ENCODE results near the gene ZMIZ1.

ZMIZ1 gene

DNA sequence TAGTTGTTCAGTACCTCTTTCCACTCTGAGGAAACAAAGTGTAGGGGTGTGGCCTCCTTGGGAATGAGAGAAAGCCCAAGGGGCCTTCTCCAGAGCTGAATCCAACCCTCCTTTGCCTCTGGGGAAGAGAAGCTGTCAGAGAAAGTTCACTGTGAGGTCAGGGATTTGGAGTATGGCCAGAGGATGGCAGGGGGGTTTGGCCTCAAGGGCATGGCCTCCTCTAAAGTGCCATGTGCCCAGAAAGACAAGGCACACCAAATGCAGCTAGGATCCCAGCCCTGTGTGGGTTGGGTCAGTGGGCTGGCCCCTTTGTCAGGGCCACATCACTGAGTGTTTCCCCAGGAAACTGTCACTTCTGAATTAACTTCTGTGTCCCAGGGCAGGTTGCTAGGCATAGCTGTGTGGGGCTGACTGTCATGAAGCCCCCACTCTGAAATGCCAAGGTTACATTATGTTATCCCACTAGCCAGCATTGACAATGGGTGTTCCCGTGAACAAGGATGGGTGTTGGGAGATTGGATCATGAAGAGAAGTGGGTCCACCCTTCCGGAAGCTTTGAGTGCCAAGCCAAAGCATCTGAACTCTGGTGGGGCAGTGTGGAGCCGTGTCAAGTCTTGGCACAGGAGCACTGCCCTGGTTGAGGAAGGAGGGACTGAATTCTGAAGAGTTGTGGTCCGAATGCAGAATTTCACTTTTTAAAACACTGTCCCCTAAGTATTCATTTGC lies 123.3 kb downstream of the ZMIZ1 start:
- no peak for DNase-seq

DNA sequence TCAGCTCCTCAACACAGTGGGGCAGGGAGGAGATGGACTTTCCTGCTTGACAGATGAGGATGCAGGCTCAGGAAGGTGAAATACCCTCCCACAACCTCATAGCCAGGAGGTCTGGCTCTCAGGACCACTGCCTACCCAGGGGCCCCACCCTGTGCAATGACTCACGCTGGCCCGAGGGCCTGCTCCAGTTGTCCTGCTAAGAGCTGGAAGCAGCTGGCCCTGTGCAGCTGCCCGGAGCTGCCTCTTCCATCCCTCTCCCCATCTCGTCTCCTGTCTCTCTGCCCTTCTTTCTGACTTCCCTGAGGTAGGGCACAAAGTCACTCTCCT lies 123.9 kb downstream of the ZMIZ1 start:
- no peak for DNase-seq

DNA sequence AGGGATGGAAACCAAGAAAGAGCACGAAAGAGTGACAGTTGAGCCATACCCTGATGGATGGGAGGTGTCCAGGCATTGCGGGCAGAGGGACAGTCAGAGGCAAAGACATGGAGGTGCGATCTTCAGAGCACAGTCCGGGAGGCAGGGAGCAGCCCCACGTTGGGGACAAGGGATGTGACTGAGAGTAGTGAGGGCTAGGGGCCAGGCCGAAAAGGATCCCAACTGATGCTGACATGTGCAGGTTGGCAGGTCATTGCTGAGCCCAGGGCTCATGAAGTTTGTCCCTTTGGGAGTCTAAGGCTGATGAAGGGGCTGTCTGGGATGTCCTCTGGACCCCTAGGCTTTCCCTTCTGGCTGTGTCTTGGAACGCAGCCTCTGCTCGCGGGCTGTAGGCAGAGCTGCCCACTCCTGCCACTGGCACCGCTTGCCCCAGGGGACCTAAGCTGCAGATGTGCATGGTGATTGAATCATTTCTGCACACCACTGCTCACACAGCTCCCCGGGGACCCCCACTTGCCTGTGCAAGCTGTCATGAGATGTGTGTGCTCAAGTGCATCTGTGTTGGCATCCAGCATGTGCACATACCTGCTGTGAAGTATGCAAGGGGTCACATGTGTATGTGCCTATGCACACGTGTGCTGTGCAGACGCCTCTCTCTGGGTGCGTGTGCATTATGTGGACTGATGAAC lies 125.1 kb downstream of the ZMIZ1 start:
- DNase-seq: no peak

DNA sequence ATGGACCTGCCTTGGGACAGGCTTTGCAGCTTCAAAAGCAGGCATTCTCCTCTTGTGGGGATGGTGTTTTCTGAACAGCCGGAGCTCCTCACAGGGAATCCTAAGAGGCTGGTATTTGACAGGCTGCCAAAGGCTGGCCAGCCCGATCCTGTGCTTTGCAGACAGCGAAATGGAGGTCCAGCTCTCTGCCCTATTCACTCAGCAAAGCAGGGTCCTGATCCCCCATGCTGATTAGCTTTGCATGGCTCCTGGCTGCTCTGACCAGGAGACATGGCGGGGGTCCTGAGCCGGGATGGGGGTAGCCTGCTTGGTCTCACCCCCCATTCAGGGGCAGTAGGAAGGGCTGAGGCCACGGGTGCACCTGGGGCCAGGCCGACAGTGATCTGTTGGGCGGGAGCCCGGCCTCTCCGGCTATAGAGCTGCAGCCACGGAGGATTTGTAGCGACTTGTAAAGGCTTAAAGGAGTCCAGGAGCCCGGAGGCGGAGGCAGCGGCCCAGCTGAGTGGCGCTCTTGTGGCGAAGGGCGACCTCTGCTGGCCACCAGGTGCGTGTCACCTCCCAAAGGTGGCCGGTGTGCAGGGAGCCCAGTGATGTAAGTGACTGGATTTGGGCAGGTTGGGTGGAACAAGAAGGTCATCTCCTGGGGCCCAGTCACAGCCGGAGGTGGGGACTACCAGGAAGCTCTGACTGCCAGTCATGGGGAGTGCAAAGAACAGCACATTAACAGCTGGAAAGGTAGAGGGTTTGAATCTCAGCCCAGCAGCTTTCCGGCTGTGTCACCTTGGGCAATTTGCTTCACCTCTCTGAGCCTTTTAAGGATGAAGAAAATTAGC lies 126.5 kb downstream of the ZMIZ1 start:
- DNase-seq: peak; percentile 80

DNA sequence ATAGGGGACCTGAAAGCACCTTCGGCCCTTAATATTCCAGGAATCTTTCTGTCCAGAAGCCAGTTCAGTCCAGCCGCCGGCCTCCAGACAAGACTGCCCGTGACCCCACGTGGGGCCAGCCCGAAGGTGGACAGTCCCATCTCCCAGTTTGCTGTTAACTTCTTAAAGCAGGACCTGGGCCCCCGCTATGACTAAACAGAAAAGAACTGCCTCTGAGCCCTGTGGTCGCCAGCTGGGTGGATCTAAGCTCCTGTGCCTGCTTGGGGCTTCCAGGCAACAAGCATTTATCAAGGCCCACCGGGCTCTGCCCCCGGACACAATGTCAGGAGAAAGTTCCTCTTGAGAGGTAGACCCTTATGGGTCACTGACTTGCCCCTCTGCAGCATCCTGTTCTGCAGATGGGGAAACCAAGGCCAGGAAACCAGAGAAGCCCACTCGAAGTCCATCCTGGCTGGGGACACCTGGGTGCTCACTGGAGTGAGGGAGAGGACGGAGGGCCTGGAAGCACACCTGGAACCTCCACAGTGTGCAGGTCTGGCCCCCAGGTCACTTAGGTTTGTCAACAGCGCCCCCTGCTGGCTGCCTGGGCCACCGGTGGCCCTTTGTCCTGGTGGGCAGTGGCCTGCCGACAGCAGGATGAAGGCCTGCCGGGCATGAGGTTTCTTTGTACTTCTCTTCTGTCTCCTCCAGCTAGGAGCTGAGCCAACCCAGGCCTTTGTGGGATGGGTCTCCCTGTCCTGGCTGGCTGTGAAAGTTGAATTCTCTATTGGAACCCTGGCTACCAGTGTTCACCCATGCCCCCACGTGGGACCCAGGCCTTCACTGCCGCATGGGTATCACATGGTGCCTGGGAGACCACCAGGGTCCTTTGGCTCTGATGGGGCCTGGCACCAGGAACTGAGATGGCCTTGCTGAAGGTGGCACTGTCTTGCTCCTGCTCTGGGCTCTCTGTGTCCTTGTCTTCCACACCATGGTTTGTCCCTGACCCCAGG lies 128.0 kb downstream of the ZMIZ1 start:
- DNase-seq: peak; percentile 54

DNA sequence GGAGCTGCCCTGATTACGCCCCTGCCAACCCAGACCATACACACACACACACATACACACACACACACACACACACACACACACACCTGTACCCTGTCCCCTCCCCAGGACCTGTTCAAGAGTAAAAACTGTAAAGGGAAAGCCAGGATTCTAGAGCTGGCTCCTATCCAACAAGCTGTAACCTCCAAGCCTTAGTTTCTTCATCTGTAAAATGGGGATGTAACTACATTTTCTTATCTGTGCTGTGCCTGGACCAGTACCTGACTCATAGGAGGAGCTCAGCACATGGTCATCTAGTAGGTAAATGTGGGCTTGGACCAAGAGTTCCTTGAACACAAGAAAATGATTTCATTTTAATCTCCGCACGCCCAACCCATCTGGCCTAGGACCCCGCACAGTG lies 128.8 kb downstream of the ZMIZ1 start:
- DNase-seq: no peak

DNA sequence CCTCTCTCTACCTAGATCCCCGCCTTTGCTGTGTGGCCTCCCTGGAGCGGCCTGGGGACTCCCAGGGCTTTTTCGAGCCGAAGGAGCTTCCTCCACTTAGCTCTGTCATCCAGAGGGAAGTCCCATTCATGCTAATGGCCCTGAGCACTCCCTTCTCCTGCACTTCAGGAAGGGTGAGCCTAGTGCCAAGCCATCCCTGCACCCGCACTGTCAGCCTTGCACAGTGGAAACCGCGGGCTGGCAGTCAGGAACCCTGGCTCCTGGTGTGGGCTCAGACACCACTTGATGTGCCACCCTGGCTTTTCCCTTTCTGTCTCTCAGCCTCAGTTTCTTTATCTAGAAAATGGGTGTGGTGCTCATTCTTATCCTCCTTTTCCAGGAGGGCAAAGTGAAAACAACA lies 131.6 kb downstream of the ZMIZ1 start:
- no peak for DNase-seq

DNA sequence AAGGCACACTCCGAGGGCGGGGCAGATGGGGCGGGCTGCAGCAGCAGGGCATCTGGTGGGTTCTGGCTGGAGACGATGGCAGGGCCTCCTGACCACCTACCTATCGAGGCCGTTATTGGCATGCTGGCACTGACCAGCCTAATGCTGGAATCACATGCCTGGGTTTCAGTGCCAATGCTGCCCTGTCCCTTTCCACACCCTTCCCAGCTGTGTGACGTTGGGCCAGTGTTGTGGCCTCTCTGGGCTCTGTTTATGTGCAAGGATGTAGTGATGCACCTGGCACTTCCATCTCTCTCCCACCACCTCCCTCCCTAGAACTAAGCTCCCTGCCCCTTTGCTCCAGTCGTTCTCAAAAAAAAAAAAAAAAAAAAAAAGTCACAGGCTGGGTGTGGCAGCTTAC lies 132.9 kb downstream of the ZMIZ1 start:
- DNase-seq: no peak

DNA sequence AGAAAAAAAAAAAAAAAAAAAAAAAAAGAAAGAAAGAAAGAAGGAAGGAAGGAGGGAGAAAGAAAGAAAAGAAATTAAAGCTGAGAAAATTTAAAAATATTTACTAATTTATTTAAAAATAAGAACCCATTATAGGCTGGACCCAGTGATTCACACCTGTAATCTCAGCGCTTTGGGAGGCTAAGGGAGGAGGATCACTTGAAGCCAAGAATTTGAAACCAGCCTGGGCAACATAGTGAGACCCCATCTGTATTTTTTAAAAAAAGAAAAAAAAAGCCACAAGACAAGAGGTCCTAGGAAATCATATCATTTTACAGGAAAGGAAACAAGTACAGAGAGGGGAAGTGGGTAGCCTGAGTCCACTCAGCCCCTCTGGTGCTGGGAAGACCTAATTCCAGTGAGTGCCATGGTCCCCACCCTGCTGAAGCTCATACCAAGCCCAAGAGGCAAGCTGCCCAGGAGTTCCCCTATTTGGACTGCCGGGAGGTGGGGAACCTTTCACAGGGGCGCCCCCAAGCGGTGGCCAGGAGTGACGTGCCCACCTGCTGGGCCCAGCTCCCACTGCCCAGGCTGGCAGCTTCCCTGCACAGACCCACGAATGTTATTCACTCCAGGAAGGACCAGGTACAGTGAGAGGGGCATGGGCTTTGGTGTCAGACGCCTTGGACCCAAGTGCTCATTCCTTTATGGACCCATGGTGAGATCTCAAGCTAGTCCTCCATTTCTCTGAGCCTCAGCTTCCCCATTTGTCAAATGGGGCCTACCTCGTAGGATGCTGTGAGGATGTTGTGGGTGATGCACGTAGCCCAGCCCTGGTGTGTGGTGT lies 133.6 kb downstream of the ZMIZ1 start:
- DNase-seq: peak; percentile 43

DNA sequence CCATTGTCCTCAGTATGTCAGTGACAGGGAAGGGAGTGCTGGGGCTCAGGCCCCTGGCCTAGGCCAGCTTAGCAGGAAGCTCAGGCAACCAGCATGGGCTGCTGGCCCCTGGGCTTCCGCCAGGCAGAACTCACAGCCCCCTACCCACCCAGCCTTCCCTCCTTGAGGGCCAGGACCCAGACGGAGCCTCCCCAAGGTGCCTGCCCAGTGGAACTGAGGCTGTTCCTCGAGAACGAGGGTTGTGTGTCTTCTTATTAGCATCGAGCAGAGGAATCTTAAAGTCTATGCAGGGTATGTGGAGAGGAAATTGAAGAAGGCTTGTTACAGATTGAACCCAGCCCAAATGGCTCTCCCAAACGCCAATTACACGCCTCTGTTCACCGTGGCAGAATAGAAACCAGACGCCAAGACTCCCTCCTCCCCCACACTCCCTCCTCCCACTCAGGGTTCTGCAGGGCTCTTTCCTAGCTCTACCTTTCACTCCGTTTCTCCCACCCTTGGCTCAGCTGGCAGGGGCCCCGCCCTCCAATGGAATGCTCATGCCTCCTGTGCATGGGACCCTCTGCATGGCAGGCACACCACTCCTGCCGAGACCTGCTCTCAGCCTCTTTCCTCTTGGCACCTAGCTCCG lies 134.4 kb downstream of the ZMIZ1 start:
- no peak for DNase-seq

DNA sequence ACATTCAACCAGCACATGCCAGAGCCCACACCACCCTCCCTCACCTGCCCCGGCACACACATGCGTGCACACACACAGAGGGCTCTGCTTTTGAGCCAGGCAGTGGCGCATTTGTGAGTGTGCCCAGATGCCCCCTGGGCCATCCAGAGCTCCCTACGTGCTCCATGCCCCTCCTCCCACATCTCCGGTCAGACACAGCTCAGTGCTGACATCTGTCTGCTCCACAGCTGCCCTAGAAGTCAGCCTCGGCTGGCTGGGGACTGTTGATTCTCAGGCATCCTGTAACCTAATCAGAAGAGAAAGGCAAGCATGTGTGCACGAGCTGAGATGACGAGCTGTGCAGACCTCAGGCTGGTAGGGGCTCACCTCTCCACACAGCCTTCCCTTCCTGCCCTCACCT lies 135.1 kb downstream of the ZMIZ1 start:
- no peak for DNase-seq

DNA sequence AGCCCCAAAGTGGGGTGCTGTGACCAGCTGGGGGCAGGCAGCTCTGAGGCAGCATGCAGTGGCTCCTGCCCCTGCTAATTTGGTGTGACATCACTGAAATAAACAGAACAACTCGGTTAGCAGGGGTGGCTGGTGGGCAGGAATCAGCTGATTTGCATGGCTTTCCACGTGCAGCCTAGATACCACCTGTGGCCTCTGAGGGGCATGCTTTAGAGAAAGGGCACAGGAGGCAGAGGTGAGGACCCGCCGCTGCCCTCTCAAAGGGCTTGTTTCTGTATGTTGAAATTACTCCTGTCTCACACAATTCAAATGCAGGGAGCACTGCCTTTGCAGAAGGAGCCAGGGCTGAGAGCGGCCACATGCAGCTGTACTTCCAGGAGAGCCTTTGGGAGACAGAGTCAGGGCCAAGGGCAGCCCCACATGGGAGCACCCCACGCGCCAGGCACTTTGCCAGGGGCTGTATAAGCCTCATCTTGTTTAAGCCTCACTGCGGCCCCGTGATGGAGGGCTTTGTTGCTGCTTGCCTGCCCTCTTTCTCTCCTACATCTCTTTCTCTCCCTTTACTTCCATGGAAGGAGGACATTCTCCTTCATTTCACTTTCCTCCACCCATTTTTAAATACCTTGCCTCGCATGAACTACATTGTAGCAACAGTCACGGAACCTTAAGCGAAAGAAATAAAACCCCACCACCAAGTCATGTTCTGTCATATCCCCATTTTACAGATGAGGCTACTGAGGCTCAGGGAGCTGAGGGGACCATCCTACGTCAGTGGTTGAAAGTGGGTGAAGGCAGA lies 137.7 kb downstream of the ZMIZ1 start:
- no peak for DNase-seq

DNA sequence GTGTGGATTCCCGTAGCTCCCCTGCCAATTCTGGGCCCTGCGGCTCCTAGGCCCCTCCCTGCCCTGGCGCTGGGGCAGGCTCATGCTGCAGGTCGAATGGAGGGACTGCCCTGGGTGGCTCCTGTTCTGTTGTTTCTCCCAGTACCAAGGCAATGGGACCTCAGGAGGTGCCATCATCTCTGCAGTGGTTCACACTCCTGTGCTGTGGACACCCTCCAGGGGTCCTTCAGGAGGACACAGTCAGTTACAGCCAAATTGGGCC lies 138.3 kb downstream of the ZMIZ1 start:
- DNase-seq: no peak

DNA sequence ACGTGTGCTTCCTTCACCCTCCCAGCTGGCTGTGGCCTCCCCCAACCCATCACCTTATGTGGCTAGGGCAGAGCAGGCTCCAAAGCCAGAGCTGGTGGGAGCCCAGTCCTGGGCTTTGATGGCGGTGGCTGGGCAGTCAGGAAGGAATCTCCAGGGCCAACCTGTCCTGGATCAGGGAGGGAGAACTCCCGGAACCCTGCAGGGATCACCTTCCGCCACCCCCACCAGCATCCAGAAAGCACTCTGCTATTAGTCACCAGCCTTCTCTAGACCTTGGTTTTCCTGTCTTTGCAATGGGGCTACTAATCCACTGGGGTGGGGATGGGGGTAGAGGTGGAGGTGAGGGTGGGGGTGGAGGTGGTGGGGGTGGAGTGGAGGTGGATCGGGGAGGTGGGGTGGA lies 139.0 kb downstream of the ZMIZ1 start:
- DNase-seq: no peak

DNA sequence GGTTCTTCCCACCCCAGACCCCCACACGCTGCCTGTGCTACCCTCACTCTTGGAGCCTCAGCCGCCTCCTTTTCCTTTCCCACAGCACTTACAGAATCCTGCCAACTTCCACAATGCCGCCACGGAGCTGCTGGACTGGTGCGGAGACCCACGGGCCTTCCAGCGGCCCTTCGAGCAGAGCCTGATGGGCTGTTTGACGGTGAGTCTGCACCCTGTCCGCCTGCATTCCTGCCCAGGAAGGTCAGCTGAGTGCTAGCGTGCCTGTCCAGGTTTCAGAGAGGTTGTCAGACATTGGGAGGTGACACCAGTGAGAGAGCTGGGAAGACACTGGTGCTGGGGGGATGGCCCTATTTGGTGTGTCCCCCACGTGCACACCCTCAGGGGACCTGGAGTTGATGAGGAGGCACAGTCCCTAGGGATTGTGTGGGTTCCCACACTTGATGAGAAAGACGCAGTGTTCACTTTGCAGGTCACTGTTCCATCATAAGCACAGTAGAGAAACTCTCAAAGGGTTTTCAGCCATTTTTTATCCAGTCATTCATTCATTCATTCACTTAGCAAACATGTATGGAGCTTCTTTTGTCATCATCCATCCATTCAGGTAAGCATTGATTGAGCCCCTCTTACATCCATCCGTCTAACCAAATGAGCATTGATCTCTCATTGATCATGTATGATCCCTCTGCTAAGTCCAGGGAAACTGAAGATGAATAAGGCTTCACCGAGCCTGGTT lies 139.7 kb downstream of the ZMIZ1 start:
- DNase-seq: no peak

DNA sequence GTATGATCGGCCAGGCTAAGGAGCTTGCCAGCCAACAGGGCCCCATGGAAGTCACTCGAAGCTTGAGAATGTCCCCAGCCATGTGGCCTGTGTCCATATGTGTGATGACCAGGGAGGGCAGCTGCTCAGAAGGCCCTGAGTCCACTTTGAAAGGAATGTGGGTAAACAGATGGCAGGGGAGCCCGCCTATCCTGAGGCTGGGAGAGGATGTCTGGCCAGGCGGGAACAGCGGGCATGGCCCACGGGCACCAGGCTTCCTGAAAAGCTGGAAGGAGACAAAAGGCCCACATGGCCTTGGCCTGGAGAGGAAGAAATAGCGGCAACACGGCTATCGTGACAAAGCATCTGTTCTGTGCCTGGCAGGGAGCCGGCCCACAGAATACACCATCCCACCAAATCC lies 140.6 kb downstream of the ZMIZ1 start:
- DNase-seq: no peak

DNA sequence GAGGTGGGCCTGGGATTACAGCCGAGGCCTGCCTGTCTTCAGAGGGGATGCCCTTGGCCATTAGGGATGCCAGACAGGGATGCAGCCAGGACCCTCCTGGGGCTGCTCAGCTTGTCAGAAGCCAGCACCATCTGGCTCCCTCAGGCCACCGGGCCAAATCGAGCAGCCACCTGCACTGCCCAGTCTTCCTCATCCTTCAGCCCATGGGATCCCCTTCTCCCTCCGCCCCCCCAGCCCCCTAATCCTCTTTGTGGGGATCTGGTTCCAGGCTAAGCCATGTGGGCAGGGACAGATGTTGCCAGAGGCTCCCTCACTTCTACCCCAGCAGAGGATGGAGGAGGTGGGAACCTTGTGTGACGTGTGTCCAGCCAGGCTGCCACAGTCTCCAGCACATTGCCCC lies 141.1 kb downstream of the ZMIZ1 start:
- DNase-seq: no peak

DNA sequence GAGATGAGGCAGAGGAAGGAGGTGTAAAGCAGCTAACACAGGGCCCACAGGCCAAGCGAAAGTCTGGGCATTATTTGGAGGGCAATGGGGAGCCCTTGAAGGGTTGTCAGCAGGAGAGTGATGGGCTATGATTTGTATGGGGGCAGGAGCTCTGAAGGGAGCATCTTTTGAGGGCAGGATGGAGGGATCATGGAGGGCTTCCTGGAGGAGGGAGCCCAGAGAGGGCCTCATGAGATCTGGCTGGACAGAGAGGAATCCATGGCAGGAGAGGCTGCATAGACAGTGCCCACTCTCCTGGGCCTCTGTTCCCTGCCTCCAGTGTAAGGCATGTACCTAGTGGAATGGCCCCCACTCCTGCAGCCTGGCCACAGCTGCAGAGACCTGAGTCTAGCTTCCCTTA lies 141.9 kb downstream of the ZMIZ1 start:
- no peak for DNase-seq

DNA sequence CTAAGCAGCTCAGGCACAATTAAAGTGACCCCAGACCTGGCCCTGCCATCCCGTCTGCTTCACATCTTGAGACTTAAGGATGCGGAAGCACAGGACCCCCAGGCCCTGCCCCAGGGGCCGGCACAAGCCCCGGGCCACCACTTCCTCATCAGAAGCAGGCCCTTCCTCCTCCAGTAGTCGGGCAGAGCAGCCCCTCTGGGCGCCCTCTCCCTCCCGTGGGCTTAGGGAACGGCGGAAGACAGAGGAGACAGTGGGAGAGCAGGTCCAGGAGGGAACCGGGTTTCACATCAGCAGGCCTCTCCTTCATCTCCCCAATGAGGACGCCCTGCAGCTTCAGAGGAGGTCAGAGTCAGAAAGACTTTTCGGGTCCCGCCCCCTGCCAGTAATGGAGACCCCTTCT lies 142.8 kb downstream of the ZMIZ1 start:
- no peak for DNase-seq

DNA sequence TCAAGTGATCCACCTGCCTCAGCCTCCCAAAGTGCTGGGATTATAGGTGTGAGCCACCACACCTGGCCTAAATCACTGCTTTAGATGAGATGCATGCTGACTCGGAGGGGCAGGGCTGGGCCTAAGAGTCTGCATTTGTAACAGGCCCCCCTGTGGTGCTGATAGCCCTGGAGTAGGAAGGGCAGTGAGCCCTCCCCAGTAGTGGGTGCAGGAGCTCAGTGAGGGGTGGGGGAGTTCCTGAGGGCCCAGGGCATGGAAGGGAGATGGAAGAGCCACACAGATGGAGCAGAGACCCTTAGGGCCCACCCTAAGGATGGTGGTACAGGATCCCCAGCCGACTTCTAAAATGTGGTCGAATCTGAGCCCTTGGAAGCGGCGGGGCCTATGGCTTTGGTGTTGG lies 146.8 kb downstream of the ZMIZ1 start:
- DNase-seq: no peak
